GM18858 (cell line): Measurements from ENCODE around the gene RERE.
"Not testable (repeated sequence)": the region's sequence is repeated elsewhere in the genome, so short reads cannot be mapped to it uniquely, and the experiment has no call there.

Experiments used
- ATAC-seq: cut with Tn5 transposase; IDR thresholded peaks from one replicate; pipeline ENCODE4 v1.9.1; 2021; ENCODE audit not compliant: unreplicated experiment

Gene RERE

DNA sequence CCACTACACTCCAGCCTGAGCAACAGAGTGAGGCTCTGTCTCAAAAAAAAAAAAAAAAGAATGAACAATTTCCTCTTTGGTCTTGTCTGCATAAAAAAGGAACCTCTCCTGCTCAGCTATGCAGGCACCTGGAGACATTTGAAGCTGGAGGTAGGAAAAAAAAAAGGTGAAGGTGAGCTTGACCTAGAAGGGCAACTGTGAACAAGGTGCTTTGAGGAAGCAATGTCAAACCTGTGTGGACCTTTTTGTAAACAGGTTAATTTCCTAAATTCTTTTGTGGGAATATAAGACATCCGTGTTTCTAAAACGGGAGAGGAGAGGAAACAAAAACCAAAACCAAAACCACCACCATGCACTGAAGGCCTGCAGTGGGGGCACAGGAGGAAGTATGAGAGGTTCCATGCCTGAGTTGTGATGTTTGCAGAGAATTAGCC is 422.0 kb downstream of the RERE start:
- no peak for ATAC-seq

DNA sequence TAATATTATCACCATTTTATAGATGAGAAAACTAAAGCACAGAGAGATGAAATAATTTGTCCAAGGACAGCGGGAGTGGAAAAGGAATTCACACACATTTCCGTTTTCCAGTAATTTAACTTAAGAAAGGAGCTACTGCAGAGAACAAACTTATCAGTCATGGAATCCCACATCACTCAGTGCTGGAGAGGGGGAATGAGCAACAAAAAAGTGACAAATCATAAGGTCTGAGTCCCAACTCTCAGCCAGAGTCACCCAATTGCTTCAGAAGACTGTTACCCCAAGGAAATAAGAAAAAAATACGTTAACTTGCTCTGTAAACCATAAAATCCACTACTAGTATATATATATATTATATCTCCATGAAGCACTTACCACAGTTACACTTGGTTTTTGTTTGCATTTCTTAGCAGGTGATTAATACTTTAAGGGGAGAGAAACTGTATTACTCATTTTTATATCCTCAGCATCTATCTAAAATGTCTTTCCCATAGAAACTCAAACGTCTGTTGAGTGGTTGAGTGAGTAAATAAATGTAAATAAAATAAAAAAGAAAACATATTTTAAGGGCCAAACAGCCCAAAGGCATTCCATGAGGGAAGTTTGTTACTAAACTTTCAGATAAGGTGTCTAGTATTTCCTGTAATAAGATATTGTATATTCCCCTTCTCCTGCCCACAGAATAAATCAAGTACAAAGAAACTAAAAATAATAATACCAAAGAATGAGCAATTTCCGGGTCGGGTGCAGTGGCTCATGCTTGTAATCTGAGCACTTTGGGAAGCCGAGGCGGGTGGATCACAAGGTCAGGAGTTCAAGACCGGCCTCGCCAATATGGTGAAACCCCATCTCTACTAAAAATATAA is 422.8 kb downstream of the RERE start:
- no peak for ATAC-seq

GRCh38 chr1:8392522-8392921 is 424.9 kb downstream of the RERE start:
- no peak for ATAC-seq

DNA sequence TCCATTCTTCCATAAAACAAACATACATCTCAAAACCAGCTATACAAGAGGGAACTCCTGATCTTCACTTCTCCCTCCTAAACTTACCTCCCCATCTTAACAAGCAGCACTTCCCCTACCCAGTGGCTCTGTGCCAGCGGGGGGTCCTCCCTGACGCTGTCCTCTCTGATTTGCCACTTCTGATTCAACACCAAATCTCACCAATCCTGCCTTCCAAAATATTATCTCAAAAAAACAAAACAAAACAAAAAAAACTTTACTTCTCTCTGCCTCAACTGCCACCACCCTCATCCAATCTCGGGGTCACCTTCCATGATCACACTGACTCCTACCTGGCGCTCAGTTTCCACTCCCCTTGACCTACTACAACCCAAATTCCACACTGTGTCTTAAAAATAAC is 426.7 kb downstream of the RERE start:
- no peak for ATAC-seq

GRCh38 chr1:8389958-8390535 is 427.4 kb downstream of the RERE start:
- no peak for ATAC-seq

DNA sequence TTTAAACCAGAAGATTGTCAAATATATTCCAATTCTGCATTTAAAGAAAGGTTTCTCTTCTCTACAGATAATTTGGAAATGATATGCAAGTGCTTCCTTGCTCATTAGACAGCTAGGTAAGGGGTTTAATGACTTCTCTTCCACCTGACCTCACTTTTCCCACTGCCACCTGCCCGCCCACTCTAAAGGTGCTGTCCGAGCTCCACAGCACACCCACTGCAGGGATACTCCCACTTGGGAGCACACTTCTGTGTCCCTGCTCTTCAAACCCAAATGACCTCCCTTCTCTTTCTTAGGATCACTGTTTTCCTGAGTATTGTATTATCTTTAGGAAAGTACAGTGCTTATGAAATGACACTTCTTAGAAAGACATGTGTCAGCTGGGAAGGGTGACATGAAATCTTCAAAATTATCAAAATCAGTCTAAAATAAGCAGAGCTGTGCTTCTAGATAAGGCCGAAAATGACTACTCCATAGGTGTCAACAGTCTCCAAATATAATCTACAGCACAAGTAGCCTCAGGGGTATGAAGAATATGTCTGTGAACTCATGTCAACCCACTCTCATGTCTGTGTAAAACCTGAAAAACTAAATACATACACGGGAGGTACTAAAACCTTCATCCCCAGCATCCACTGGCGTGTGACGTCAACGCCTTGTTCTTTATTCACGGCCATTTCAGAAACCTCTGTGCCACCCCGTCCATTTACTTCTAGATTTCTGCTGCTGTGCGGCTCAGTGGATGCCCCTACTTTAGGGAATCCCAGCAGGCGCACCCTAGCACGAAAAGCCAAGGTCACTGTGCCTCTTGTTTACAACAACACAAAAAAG is 428.5 kb downstream of the RERE start:
- no peak for ATAC-seq

GRCh38 chr1:8386247-8386646 is 431.2 kb downstream of the RERE start:
- ATAC-seq = no peak

DNA sequence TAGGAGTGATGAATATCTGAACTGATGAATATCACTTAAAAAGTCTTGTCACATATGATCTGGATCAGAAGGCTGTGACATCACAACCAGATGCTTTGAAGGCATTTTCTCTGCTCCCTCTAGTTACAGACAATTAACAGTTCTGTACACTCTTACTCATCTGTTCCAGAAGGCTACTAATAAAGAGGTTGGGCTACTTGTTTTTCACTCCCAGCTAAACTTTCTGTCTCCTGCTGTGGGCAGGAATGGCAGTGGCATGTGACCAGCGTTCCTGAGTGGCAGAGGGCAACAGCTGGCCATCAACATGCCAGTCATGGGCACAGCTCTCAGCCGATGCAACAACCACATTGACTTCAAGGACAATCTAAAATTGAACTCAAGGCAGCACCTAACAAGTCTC is 432.9 kb downstream of the RERE start:
- no peak for ATAC-seq

- no peak for ATAC-seq
Observed at GRCh38 chr1:8384088-8384487, 433.4 kb downstream of the RERE start.

GRCh38 chr1:8382608-8383505 is 434.6 kb downstream of the RERE start:
- no peak for ATAC-seq

GRCh38 chr1:8382051-8382505 is 435.4 kb downstream of the RERE start:
- ATAC-seq = no peak

DNA sequence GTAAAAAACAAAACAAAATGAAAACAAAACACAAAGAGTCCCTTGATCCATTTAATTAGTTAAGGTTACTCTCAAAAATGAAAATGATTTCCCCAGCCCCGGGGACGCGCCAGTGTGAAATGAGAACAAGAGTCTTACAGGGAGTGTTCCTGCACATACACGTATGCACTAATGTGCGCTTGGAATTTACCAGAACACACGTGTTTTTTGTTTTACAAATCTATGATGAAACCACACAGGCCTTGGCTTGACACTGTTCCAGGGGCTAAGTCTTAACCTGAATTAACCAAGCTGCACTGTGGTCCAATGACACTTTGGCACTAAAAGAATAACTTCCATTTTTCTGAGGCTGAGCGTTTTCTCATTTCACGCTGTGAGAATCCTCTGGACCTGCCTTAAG is 435.8 kb downstream of the RERE start:
- no peak for ATAC-seq

- ATAC-seq = not testable (repeated sequence)
Observed at GRCh38 chr1:8380310-8380709, 437.1 kb downstream of the RERE start.

DNA sequence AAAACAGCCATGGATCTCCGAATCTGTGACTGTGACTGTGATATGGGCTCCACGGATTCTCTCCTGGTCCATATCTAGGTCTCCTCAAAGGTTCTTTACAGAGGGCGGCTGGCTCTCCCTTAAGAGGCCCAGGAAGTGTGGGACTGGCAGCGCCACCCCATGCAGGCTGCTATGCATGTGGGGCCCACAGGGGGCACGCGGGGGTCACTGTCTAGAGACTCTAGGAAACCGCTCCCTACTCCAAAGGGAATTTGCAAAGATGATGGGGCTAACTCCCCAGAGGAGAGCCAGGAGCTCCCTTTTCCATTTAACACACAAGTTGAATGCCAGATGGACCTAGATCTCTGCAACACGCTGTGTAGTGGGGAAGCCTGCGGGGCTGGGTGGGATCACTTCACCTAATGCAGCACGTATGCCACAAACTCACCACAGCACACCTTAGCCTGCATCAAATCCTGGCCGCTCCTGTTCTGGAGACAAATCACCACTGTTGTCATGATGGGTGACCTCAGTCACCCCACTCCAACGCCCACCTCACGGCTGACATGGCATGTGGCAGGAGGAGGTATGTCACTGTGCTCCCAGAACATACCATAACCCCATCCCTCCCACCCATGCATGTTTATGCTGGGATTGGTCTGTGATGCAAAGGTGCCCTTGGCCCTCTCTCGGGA is 437.8 kb downstream of the RERE start:
- ATAC-seq = no peak

GRCh38 chr1:8378981-8379470 is 438.4 kb downstream of the RERE start:
- ATAC-seq = no peak

GRCh38 chr1:8378178-8378577 is 439.3 kb downstream of the RERE start:
- no peak for ATAC-seq

- ATAC-seq = no peak
Observed at GRCh38 chr1:8377271-8377981, 440.0 kb downstream of the RERE start.

- ATAC-seq = no peak
Observed at GRCh38 chr1:8376358-8376840, 441.0 kb downstream of the RERE start.

DNA sequence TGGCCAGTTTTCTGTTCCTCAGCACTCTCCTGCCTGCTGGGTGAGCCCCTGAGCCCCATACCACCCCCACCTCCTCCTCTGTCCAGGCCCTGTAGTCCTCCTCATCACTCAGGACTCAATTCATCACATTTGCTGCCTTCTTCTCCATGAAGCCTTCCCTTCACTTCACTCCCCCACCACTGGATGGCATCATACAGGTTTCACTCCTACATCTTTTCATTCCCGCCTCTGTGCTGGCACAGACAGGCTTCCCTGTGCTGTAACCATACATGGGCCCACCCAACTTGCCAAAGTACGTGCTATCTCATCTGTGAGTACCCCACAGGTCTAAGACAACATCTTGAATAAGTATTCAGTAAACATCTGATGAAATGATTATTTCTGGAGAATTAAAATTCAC is 442.6 kb downstream of the RERE start:
- ATAC-seq = no peak
